ENCODE results near the gene LMF2.

Gene LMF2

DNA sequence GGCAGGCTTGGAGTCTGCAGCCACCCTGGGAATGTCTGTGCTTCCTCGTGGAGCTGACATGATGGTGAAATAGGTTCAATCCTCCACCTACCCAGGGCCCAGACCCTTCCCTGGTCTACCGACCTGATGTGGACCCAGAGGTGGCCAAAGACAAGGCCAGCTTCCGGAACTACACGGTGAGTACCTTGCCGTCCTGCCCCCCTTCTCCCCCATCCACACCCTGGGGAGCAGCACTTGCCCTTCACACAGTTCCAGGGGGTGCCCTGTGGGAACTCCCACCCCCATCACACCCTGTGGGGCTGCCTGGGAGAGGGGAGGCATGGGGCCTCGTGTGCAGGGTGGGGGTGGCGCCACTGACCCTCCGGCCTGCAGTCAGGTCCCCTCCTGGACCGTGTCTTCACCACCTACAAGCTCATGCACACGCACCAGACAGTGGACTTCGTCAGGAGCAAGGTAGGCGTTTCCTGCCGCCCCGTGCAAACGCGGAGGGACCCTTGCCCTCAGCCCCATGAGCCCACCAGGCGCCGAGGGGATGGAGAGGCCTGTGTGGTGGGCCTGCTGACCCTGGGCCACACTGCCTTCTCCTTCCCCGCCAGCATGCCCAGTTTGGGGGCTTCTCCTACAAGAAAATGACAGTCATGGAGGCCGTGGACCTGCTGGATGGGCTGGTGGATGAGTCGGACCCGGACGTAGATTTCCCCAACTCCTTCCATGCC, 20.1 kb downstream of the LMF2 start:
- TF ChIP-seq, protein P1, sequence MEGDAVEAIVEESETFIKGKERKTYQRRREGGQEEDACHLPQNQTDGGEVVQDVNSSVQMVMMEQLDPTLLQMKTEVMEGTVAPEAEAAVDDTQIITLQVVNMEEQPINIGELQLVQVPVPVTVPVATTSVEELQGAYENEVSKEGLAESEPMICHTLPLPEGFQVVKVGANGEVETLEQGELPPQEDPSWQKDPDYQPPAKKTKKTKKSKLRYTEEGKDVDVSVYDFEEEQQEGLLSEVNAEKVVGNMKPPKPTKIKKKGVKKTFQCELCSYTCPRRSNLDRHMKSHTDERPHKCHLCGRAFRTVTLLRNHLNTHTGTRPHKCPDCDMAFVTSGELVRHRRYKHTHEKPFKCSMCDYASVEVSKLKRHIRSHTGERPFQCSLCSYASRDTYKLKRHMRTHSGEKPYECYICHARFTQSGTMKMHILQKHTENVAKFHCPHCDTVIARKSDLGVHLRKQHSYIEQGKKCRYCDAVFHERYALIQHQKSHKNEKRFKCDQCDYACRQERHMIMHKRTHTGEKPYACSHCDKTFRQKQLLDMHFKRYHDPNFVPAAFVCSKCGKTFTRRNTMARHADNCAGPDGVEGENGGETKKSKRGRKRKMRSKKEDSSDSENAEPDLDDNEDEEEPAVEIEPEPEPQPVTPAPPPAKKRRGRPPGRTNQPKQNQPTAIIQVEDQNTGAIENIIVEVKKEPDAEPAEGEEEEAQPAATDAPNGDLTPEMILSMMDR (IDR thresholded peaks at IDR 0.05; ENCODE audit: unreplicated experiment in 3 of 3), result no peak
- no peaks in the 10 kb centered on the region for H3K9me3 Mint-ChIP-seq
- H3K4me3 Mint-ChIP-seq, result no peak overlapping the region
- H3K36me3 Mint-ChIP-seq (ENCODE audit: low read depth), result no peaks in the 10 kb centered on the region
- H3K27me3 Mint-ChIP-seq (ENCODE audit: low read depth), result peaks cover 9% of the 10 kb centered on the region
- H3K27ac Mint-ChIP-seq, result no peak overlapping the region
- H3K4me1 Mint-ChIP-seq, result no peaks in the 10 kb centered on the region

DNA sequence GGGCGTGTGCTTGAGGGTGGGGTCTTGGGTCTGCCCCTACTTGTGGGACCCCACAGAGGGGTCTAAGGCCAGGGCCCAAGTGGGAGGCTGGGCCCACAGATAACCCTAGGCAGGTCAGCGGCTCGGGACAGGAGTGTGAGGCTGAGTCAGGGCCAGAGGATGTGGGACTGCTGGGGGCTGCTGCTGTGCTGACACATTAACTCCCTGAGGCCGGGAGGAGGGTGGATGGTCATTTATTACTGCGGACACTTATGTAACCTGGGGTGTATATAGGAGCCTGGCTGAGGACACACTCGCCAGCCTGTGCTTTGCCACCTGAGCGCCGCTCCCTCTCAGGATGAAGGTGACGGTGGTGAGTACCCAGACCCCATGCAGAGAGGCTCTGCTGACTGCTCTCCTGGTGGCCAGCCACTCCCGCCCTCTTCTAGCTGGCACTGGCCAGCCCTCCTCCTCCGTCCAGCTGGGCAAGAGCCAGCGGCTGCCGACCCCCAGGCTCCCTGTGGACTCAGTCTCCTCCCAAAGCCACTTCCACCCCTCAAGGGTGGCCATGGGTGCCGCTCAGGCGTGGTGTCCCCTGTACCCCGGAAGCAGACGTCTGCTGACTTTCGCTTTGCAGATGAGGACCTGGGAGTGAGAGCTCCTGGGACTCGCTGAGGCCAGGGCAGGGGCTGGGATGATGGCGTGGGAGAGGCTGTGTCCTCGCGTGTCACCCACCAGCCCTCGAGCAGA, 20.8 kb downstream of the LMF2 start, which contains the start of gene MIOX:
TSS of gene MIOX (plus strand) at position 299 of the 729 bp plus-strand sequence. CDS start at position 338, 39 bp downstream.
- Mint-ChIP-seq H3K4me3 (no peak within 1 kb of the TSS), H3K36me3 (ENCODE audit: low read depth) (no peaks in the 10 kb centered on the region), H3K9me3 (no peaks in the 10 kb centered on the region), H3K27me3 (ENCODE audit: low read depth) (peaks cover 15% of the 10 kb centered on the region), H3K4me1 (no peaks in the 10 kb centered on the region), H3K27ac (peak within 1 kb of the TSS in 2 of 3 experiments; percentile 3 to 7)
- TF ChIP-seq, protein P1 (IDR thresholded peaks at IDR 0.05; ENCODE audit: unreplicated experiment in 3 of 3), result no peak

- H3K9me3 Mint-ChIP-seq, result no peaks in the 10 kb centered on the region
- peak overlapping the region in 1 of 3 experiments; percentile 28 for H3K4me3 Mint-ChIP-seq
- no peaks in the 10 kb centered on the region for H3K4me1 Mint-ChIP-seq
- H3K27ac Mint-ChIP-seq, result peak overlapping the region in 2 of 3 experiments; percentile 3 to 56
- TF ChIP-seq, protein P1 (IDR thresholded peaks at IDR 0.05; ENCODE audit: unreplicated experiment in 3 of 3), result no peak
- no peaks in the 10 kb centered on the region for H3K36me3 Mint-ChIP-seq (ENCODE audit: low read depth)
- peaks cover 20% of the 10 kb centered on the region for H3K27me3 Mint-ChIP-seq (ENCODE audit: low read depth)
These were observed 22.0 kb downstream of the LMF2 start for GRCh38 chr22:50485221-50486131.

DNA sequence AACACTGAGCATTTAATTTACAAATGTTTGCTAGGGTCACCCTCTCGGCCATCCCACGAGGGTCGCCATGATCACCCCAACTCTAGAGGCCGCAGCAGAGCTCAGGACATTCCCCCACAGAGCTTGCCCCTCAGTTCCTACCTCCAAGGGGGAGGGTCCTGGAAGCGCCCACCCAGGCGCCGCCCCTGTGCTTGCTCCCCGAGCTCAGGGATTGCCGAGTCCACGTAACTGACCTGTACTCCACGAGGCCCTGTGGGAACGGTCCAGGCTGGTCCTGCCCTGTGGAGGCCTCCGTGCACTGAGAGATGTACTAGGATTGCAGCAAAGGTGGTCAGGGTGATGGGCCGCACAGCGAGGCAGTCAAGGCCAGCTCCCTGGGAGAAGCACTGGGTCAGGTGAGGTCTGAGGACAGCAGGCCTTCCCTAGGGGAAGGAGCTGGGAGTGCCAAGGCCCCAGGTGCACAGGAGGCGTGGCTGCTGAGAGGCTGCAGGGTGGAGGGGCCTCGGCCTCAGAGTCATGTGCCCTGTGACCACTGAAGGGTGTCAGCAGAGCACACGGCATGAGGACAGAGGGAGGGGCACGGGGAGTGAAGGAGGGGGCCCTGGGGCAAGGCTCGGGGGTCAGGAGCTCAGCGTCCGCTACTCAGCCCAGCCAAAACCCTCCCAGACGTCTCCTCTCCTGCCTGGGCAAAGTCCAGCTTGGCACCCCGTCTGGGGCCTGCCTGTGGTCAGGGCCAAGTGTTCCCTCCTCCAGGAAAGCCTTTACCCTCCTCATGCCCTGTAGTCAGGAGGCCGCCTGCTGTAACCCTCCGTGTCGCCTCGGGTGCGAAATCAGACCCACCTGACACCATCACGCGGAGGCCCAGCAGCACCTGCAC, 23.3 kb downstream of the LMF2 start:
- Mint-ChIP-seq H3K4me3 (peak overlapping the region in 2 of 3 experiments; percentile 23 to 29), H3K27ac (peak overlapping the region in 2 of 3 experiments; percentile 51 to 80), H3K36me3 (ENCODE audit: low read depth) (no peaks in the 10 kb centered on the region)

More for the DNA sequence above, 23.3 kb downstream of the LMF2 start:
- TF ChIP-seq, protein P1 (IDR thresholded peaks at IDR 0.05; ENCODE audit: unreplicated experiment in 3 of 3), result no peak
- Mint-ChIP-seq H3K9me3 (no peaks in the 10 kb centered on the region), H3K4me1 (no peaks in the 10 kb centered on the region), H3K27me3 (ENCODE audit: low read depth) (peaks cover 33% of the 10 kb centered on the region)

Data from nephron (organoid).